GM19395 (cell line): ENCODE results near the gene TTBK2.

ENCODE experiments used
- ATAC-seq: cut with Tn5 transposase; IDR thresholded peaks from one replicate; pipeline ENCODE4 v1.9.1; 2021; ENCODE audit warnings: mild to moderate bottlenecking, moderate library complexity; ENCODE audit not compliant: unreplicated experiment

TTBK2 gene

GRCh38 chr15:42730135-42730534, 190.4 kb downstream of the TTBK2 start:
- no peak for ATAC-seq

- no peak for ATAC-seq
Observed at GRCh38 chr15:42729409-42729808, 191.2 kb downstream of the TTBK2 start.

- no peak for ATAC-seq
Observed at GRCh38 chr15:42728972-42729371, 191.6 kb downstream of the TTBK2 start.

- no peak for ATAC-seq
Observed at GRCh38 chr15:42728560-42728959, 192.0 kb downstream of the TTBK2 start.

- ATAC-seq, result no peak
Observed at GRCh38 chr15:42727750-42728381, 192.7 kb downstream of the TTBK2 start.

- ATAC-seq, result no peak
Observed at GRCh38 chr15:42726114-42726513, 194.5 kb downstream of the TTBK2 start.

GRCh38 chr15:42725331-42725903, 195.2 kb downstream of the TTBK2 start:
- ATAC-seq, result no peak

- ATAC-seq, result no peak
Observed at GRCh38 chr15:42724276-42724675, 196.3 kb downstream of the TTBK2 start.

GRCh38 chr15:42723068-42723467, 197.5 kb downstream of the TTBK2 start:
- ATAC-seq, result no peak

GRCh38 chr15:42721916-42722315, 198.7 kb downstream of the TTBK2 start:
- no peak for ATAC-seq

GRCh38 chr15:42721016-42721415, 199.6 kb downstream of the TTBK2 start:
- no peak for ATAC-seq

- no peak for ATAC-seq
Observed at GRCh38 chr15:42720071-42720470, 200.5 kb downstream of the TTBK2 start.

GRCh38 chr15:42719043-42719442, 201.5 kb downstream of the TTBK2 start:
- ATAC-seq, result no peak

GRCh38 chr15:42716626-42717025, 204.0 kb downstream of the TTBK2 start:
- no peak for ATAC-seq

GRCh38 chr15:42716125-42716524, 204.5 kb downstream of the TTBK2 start:
- ATAC-seq, result no peak

GRCh38 chr15:42712584-42712983, 208.0 kb downstream of the TTBK2 start:
- no peak for ATAC-seq

- no peak for ATAC-seq
Observed at GRCh38 chr15:42711746-42712145, 208.8 kb downstream of the TTBK2 start.

GRCh38 chr15:42710662-42711061, 209.9 kb downstream of the TTBK2 start:
- no peak for ATAC-seq

GRCh38 chr15:42707873-42708544, 212.6 kb downstream of the TTBK2 start:
- ATAC-seq, result no peak

GRCh38 chr15:42707068-42707467, 213.5 kb downstream of the TTBK2 start:
- no peak for ATAC-seq

GRCh38 chr15:42705336-42705735, 215.2 kb downstream of the TTBK2 start:
- ATAC-seq, result no peak

- no peak for ATAC-seq
Observed at GRCh38 chr15:42704492-42704926, 216.1 kb downstream of the TTBK2 start.
